CD4-positive, alpha-beta T cell treated with Interleukin-17A for 4 hours (primary cell): ENCODE data around the gene HOXA4.

Experiments used
- DNase-seq: peaks from one replicate; pipeline ENCODE4 v3.0.0-alpha.2; 2020; ENCODE audit warnings: mixed read lengths

The HOXA4 gene

DNA sequence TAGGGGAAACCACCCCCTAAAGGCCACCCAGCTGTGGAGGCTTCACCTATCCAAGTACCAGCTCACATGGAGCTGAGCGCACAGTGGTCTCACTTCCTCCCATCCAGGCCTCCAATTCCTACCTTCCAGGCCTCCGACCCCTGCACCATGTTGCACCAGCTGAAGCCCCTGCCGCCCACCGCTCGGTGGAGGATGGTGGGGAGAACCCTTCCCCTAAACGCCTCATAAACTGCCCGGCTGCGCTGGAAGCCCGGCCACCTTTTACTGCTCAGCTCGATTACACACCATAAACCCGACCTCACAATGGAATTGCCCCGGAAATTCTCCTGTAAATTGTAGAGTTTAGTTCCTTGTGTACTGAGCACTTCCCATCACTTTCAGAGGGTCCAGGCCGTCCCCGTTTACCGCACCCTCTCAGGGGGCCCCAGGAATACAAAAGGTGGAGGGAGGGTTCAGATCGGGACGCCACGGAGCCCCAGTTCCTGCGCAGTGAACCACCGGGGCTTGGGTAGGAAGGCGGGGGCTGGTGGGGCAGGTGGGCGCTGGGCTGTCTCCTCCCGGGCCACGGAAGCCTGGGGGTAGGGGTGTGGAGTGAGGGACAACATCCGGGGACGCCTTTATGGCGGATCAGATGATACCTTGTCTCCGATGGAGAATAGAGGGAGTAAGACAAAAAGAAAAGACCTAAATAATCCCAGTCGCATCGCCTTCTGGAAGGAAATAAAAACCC lies 27.3 kb upstream of the HOXA4 start:
- no peak for DNase-seq

- DNase-seq = no peak
Measured at GRCh38 chr7:27156916-27157701, 26.6 kb upstream of the HOXA4 start.

GRCh38 chr7:27156508-27156898 lies 25.9 kb upstream of the HOXA4 start, which contains the start of gene HOXA7:
Gene HOXA7 (minus strand): TSS chr7:27156675. CDS start chr7:27156545, 130 bp downstream.
- DNase-seq = no peak

GRCh38 chr7:27155816-27156507 lies 25.4 kb upstream of the HOXA4 start:
- DNase-seq = peak; percentile 43

DNA sequence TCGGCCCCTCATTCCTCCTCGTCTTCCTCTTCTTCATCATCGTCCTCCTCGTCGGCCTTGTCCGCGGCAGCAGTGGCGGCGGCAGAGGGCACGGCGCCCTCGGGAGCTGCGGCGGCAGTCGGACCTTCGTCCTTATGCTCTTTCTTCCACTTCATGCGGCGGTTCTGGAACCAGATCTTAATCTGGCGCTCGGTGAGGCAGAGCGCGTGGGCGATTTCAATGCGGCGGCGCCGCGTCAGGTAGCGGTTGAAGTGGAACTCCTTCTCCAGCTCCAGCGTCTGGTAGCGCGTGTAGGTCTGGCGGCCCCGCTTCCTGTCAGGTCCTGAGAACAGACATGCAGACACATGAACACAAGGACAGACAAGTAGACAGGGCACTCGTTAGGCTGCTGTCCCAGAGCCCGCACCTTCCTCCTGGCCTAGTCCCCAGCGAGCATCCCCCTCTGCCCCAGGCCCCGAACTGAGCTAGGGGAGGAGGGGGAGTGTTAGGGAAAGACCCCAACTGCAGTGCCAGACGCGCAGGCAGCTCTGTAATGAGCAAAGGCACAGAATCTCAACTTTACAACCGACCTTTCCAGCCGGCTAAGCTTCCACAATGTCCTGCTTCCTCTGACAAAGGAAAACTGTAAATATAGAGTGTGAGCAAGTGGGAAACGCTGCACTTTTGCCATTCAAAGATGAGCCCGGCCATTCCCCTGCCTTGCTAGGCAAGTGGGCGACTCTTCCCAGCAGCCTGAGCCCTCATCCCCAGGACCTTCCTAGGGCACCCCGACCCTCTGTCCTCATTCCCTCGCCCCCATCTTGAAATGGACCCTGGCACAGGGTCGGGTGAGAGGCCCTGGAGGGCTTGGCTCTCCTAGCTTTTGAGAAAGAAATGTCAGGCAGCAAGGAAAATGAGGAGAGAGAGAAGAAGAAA lies 24.6 kb upstream of the HOXA4 start:
- DNase-seq = peak; percentile 57

DNA sequence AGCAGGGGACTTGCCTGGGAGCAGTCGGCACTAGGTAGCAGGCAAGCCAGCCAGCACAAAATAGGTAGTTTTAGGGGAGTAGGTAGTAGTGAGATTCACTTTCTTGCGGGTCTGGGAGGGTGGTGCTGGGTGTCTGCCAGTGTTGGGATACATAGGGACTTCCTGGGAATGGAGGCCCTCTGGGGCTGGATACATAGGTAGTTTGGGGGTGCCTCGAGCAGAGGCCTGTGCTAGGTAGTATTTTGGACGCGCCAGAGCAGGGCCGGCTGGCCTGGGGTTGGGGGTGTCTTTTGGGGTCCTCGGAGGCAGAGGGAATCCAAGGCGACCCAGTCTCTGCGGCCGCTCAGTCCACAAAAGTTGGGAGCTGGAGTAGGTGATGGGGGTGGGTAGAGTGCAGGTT lies 23.8 kb upstream of the HOXA4 start:
- DNase-seq = no peak

DNA sequence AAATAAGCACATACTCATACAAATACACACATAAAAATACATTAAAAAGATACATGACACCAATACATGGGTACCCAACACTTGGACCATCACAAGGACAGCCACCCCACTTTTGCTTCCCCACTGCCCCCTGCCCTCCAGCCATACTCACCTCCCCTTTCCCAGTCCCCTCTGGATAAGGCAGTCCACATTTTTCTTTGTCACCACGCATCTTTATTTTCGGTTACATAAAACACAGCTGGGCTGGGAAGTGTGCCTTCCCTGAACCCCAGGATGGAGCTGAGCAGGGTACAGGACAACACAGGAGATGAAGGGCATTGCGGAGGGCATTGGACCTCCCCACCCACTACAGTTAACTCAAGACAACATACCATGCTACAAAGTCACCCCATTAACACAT lies 23.0 kb upstream of the HOXA4 start:
- no peak for DNase-seq

DNA sequence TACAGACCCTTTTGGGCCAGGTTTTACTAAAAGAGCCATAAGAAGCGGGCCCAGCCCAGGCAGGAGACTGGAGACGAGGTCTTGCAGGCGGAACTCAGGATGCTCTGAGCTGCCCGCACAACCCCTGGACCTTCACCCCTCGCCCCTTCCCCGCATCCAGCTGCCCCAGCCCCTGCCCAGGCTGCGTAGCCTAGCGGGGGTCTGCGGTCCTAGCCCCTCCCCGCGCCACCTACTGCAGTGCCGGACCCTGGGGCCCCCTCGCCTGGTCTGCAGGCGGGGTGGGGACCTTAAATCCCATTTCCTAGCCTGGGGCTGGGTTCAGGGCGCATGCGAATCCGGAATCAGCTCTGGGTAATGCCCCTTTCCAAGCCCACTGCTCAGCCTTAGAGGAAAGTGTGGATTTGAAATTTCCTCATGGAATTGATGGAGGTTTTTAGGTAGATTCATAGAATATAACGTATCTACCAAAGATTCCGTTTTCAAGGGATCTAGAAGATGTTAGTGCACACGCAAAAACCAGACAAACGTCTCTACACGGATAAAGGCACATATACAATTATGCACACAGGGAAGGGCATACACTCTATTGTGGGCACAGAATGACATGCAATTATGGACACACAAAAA lies 22.4 kb upstream of the HOXA4 start:
- DNase-seq = no peak

DNA sequence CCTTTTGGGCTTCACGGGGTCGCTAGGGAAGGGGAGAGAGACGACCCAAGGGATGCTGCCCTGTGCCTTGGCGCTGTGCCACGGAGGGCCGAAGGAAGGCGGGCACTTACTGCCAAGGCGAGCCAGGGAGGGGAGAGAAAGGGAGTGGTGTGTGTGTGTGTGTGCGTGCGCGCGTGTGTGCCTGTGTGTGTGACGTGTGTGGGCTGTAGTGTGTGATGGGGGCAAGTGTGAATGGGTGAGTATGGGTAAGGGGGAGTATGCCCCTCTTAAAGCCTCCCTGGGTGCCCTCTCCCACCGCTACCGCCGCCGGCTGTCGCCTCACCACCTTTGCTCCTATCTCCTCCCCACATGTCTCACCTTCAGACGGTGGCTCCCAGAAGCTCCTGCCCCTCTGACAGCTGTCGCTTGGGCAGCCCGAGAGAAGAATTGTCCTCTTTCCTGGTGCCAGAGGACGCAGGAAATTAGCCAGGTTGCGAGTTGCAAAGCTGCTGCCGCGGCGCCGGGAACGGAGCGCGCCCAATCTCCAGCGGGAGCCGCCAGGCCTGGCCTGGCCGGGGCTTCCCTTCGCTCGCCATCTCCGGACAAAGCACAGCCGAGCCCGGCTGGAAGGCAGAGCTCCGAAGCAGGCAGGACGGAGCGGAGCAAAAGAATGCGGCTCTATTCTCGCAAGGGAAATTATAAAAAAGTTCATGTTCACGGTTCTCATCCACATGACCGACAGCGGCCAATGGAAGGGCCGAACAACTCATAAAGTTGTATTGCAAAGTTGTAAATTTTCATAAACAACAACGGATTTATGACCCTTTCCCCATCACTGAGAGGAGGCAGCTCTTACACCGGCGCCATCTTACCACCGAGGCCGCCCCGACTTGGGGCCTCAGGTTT lies 21.6 kb upstream of the HOXA4 start, which contains the start of gene HOXA3:
Gene HOXA3 (minus strand): TSS at position 653 of the 885 bp plus-strand sequence. CDS start 41,943 bp downstream, outside the sequence.
- no peak for DNase-seq

GRCh38 chr7:27151341-27151930 lies 20.9 kb upstream of the HOXA4 start:
- DNase-seq = no peak

GRCh38 chr7:27150568-27151340 lies 20.2 kb upstream of the HOXA4 start:
- DNase-seq = peak; percentile 78

DNA sequence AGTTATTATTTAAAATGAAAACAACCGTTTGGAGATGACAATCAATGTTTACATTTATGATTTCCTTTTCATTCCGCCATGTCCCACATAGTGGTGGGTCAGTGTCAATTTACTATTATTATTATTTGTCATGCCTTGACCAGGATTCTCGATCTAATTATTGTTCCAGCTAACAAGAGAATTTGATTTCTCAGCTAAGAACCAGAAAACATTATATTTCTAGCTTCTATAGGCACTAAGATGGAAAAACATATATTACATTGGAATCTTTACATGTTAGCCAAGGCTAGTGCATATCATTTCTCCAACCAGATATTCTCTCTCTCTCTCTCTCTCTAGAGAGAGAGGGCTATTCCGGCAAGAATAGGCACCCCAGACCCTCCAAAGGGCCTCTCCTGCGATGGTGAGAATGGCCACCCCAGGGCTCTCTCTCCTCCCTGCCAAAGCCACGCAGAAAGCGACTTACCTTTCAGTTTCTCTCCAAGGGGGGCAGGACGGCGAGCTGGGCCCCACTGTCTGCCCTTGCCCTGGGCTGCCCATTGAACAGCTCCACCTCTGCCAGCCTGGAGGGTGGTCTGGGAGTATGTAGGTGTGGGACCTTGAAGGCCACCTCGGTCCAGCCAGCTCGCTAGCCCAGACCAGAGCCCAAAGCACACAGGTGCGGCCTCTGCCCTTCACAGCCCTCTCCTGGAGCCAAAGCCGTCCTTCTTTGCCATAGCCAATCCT lies 19.4 kb upstream of the HOXA4 start:
- DNase-seq = no peak

- DNase-seq = no peak
Measured at GRCh38 chr7:27148756-27149641, 18.4 kb upstream of the HOXA4 start.

DNA sequence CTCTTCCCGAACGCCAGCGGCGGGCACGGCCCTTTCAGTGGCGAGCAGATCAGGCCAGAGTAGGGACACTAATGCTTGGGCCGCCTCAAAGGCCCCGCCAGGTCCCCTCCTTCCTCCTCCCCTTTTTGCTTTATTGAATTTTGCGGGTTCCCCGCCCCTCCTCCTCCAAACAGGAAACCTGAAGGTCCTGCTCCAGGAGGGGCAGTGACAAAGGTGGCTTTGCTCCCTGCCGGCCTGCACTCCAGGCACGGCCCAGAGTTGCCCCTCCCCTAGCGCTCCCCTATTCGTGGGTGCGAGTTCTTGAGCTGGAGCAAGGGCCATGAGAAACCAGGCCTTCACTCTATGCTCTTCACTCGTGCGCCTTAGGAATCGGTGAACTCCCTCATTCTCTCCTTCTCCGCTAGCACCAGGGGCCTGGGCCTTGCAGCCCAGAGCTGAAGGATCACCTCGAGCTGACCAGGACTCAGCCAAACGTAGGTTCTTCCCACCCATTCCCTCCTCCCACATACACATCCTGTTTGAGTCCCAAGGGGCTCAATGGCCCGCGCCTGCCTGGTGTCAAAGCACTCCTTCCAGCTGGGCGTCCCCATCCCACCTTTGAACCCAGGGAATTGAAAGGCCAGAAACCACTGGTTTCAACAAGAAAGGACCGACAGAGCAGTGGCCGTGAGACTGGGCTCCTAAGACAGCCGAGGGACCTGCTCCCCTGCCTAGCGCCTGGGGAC lies 17.6 kb upstream of the HOXA4 start:
- DNase-seq = no peak

DNA sequence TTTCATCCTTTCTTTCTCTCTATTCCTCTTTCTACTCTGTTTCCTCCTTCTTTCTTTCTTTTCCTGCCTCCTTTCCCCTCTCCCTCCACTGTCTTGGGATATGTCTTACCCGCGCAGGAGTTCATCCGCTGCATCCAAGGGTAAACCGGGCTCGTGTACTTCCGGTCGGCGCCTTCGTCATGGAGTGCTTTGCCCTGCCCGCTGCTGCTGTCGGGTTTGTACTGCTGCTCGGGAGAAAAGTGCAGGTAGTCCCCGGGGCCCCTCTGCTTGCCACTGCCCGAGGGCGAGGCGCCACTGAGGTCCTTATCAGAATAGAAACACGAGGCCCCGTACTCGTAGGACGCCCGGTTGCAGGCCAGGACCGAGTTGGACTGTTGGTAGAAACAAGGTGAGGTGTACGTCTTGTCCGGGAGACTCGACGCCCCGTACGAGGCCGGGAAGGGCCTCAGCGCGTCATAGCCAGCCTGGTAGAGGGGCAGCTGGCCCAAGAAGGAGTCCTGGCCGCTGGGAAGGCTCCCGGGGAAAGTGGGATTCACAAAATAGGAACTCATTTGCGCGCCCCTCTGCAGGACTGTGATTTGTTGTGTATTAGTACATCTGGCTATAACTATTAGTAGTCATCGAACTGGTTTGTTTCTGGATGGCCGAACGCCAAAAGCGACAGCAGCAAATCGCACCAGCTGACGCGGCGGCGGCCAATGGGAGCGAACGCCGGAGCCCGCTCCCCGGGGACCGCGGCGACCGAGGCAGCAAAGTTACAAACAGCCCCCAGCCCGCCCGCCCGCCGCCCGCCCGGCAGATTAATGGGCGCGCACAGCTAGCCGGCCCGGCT lies 16.9 kb upstream of the HOXA4 start, which contains the start of gene HOXA6:
Gene HOXA6 (minus strand): TSS at position 576 of the 832 bp plus-strand sequence. CDS start 25 bp downstream, at position 551.
- no peak for DNase-seq
